Dedifferentiated amniotic fluid mesenchymal stem cell (primary cell): Measurements from ENCODE around the gene NPEPL1.
"Not testable (repeated sequence)": the region's sequence is repeated elsewhere in the genome, so short reads cannot be mapped to it uniquely, and the experiment has no call there.

Source experiments
- DNase-seq: peaks from one replicate; pipeline ENCODE4 v3.0.0-alpha.2; 2016; ENCODE audit errors: extremely low spot score

Gene NPEPL1

DNA sequence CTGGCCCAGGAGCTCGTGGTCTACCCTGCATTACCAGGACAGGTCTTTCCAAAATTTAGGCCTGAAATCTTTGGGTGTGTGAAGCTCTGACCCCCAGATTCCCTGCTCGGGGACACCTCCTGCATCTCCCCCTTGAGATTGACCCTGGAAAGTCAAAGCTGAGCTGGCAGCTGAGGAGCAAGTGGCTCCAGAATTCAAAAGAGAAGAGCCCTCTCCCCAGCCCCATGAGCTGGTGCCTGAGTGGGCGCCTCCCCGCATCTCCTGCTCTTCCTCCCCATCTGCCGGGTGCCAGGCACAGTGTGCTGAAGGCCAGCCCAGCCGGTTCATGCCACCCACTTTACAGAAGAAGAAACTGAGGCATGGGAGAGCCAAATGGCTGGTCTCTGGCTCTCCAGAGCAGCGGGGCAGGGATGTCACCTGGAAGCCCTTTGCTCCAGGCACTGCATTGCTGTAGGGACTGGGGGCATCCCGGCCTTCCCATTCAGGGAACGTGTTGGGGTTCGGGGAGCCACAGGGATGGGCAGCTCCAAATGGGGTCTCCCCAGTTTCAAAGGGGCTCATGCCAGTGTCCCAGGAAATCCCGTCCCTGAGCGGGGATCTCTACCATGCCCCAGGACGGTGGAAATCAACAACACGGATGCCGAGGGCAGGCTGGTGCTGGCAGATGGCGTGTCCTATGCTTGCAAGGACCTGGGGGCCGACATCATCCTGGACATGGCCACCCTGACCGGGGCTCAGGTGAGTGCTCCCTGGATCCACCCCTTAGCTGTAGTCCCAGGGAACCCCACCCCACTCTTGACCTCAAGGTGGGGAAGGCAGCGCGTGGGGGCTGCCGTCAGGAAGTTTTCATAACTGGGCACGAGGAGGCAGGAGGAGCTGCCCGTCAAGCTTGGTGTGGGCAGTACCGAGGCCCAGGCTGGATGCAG lies 20.5 kb downstream of the NPEPL1 start:
- no peak for DNase-seq

- no peak for DNase-seq
These were observed 21.3 kb downstream of the NPEPL1 start for GRCh38 chr20:58713801-58714339.

DNA sequence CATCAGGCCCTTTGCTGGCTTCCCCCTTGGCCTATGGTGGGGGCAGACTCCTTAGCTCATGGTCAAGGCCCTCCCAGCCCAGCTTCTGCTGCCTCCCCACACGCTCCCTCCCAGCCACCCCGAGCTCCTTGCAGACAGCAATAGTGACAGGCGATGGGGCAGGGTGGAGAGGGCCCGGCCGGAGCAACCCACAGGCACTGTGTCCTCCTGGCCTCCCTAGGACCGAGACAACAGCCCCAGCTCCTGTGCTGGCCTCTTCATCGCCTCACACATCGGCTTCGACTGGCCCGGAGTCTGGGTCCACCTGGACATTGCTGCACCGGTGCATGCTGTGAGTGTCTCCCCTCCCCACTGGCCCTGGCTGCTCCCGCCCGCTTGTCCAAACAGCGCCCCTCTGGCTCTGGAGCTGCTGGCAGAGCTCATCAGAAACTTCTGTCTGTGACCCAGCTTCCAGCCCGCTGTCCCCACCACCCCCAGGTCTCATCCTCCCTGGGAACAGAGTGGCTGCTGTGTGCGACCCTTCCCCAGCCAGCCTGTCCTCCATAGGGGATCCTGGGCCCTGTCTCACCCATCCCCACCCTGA lies 21.8 kb downstream of the NPEPL1 start:
- DNase-seq, result no peak

- DNase-seq, result no peak
These were observed 22.3 kb downstream of the NPEPL1 start for GRCh38 chr20:58714923-58715351.

DNA sequence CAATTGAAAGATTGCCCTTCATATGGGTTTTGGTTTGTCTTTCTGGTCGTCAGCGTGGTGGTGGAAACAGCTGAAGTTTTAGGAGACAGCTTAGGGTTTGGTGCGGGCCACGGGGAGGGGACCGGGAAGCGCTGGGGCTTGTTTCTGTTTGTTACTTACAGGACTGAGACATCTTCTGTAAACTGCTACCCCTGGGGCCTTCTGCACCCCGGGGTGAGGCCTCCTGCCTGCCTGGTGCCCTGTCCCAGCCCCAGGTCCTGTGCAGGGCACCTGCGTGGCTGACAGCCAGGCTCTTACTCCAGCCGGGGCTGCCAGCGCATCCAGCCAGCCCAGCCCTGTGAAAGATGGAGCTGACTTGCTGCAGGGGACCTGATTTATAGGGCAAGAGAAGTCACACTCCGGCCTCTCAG lies 22.8 kb downstream of the NPEPL1 start:
- DNase-seq, result no peak

- no peak for DNase-seq
These were observed 23.3 kb downstream of the NPEPL1 start for GRCh38 chr20:58715801-58716475.

GRCh38 chr20:58716476-58717277 lies 24.1 kb downstream of the NPEPL1 start:
- no peak for DNase-seq

- no peak for DNase-seq
These were observed 24.9 kb downstream of the NPEPL1 start for GRCh38 chr20:58717278-58718091.

DNA sequence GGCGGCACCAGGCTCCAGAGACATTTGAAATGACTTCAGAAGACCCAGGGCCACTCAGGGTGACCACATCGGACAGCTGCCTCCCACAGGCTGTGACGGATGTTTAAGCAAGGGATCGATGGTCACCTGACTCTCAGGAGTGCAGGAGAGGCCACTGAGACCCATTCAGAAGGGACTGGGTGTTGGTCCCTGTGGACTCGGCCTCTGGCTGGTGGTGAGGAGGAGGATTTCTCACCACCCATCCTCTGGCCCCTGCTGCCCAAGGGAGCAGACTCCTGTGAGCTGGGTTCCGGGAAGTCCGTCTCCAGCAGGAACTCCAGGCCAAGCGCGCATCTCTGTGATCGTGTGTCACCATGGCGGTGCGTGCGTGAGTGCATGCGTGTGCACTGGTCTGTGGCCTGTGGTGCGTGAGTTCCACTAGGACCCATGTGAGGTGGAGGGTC lies 25.5 kb downstream of the NPEPL1 start:
- DNase-seq, result no peak

GRCh38 chr20:58718729-58719128 lies 26.1 kb downstream of the NPEPL1 start:
- no peak for DNase-seq

GRCh38 chr20:58719258-58719657 lies 26.7 kb downstream of the NPEPL1 start:
- no peak for DNase-seq

DNA sequence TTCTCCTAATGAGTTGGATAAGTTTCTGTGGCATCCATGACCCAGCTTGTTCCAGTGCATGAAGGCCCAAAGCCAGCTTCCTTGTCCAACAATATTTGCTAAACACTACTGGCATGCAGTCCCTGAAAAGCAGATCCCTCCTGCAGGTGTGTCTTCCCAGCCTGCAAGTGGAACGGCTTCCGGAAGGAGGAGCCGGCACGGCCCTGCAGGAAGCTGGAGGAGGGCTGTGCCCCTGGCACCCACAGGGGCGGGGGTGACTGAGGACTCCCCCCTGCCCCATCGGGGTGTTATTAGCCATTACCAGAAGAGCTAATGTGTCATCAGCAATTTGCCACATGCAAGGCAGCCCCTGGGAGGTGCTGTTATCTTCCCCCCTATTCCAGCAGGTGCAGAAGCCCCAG lies 27.4 kb downstream of the NPEPL1 start:
- DNase-seq, result no peak

- DNase-seq, result no peak
These were observed 28.3 kb downstream of the NPEPL1 start for GRCh38 chr20:58720890-58721289.

DNA sequence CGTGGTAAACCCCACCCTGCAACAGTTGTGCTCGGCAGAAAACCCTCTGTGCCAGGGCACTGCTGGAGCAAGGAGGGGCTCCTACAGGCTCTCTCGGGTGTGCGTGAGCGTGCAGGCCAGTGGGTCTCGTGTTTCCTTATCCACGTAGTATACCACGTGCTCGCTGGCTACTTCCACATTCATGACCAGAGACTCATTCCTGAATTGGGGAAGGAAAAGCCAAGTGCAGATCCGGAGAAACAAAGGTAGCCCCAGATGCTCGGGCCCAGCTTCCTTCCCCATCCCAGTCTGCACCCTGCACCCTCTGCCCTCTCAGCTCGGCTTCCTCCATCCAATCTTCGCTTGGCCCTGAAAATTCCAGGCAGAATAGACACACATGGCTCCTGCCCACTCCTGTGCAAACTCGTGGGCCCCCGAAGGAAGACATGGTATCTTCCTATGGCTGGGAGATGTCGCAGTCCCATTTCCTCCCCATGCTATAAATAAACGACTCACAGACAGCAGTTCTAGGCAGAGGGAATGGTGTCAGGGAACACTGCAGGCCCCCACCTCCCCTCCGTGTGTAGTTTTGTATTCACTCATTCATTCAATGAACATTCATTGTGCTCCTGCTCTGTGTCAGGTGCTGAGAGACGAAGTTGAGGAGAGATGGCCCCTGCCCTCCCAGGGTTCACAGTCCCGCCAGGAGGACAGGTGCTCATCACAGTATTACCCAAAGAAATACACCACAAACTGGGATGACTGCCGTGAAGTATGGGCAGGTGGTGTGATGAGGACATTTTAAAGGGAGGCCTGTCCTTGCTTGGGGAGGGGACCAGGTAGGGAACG lies 29.6 kb downstream of the NPEPL1 start:
- no peak for DNase-seq

DNA sequence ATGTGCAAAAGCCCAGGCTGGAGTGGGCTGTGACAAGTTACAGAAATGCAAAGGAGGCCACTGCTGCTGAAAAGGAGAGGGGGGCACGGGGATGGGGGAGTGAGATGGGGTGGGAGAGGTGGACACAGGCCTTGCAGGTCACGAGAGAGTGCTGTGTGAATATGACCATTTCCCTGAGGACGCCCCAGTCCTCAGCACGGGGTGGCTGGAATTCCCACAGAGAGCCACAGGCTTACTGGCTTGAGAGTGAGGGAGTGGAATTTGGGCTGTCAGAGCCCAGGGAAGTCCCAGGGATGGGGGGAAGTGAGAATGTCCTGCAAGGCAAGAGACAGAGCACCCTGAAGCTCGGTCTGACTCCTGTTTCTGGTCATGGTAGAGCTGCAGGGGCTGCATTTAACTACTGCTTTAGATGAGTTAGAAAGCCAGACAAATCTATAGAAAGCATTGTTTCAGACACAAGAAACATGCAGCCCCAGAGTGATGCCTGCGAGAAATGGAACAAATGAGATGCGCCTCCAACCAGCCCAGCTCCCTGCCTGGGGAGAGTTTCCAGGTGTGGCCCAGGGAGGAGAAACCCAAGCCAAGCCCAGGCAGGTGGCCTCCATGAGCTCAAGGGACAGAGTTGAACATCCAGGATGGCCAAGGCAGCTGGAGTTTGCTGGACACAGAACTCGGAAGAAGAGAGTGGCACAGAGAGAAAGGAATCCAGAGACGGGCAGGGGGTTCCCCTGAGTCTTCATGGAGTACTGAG lies 30.5 kb downstream of the NPEPL1 start:
- DNase-seq, result no peak

DNA sequence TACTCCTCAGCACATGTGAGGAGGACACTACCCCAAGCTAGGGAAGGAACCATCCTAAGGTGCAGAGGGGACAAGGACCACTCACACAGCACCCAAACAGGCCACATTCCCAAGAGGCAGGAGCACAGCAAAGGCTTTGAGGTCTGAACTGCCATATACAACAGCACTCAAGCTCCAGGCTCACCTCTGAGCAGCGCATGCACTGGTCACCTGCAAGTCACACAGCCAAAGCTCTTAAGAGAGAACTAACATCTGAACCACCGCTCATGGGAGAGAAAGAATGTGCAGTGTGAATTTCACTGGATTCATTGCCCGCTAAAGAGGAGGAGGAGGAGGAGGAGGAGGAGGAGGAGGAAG lies 31.0 kb downstream of the NPEPL1 start:
- DNase-seq, result no peak

DNA sequence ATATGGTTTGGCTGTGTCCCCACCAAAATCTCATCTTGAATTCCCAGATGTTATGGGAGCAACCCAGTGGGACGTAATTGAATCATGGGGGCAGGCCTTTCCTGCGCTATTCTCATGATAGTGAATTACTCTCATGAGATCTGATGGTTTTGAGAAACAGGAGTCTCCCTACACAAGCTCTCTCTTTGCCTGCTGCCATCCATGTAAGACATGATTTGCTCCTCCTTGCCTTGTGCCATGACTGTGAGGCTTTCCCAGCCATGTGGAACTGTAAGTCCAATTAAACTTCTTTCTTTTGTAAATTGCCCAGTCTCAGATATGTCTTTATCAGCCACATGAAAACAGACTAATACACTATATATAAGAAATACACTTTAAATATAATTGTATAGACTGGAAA lies 33.6 kb downstream of the NPEPL1 start:
- not testable (repeated sequence) for DNase-seq

DNA sequence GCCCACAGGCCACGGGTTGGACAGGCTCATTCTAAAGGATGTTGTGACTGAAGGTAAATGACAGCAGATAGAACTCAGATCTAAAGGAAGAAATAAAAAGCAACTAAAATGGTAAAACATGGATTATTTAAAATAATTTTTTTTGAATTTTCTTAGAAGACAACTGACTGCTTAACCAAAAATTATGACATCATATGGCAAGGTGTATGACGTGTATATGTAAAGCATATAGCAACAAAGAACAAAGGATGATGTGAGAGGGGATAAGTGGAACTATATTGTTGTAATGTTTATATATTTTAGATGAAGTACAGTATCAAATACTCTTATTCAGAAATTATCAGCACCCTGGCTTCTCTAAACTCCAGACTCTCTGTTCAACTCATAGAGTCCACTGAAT lies 38.6 kb downstream of the NPEPL1 start:
- no peak for DNase-seq

GRCh38 chr20:58737198-58737597 lies 44.6 kb downstream of the NPEPL1 start:
- no peak for DNase-seq
